Spleen (tissue), 7 donors: Measurements from ENCODE around the gene AFF4.

Experiments used
- CTCF ChIP-seq, 11 experiments: fragments of 200-600 bp in 7 of 11; fragments of 450-650 bp in 4 of 11; sonication (generic) in 4 of 11; IDR thresholded peaks in 8 of 11; conservative IDR thresholded peaks in 3 of 11; 1 replicate in 7 of 11; 2 replicates in 4 of 11; pipeline versions ENCODE4 v1.4.0 to v1.8.0; 2016 to 2021; ENCODE audit warnings: antibody characterized with exemption in 11 of 11, inconsistent platforms in 4 of 11, mild to moderate bottlenecking in 1 of 11
- POLR2A ChIP-seq, 3 donors: fragments of 450-650 bp; IDR thresholded peaks; one replicate each; pipeline ENCODE4 v1.5.1; 2017; ENCODE audit warnings: antibody characterized with exemption in 3 of 3, mild to moderate bottlenecking in 1 of 3
- POLR2AphosphoS5 ChIP-seq, 3 donors: sonication (generic); formaldehyde crosslinking; IDR thresholded peaks; one replicate each; pipeline ENCODE4 v1.5.1; 2017; ENCODE audit warnings: antibody characterized with exemption in 3 of 3
- donor health status: DM: no; HTN: no; CAD: no; lungs with moderate emphysema.
- donor health status: DM: no; HTN: no; CAD: no.
- donor health status: DM: no; HTN: no; CAD: no.

DNA sequence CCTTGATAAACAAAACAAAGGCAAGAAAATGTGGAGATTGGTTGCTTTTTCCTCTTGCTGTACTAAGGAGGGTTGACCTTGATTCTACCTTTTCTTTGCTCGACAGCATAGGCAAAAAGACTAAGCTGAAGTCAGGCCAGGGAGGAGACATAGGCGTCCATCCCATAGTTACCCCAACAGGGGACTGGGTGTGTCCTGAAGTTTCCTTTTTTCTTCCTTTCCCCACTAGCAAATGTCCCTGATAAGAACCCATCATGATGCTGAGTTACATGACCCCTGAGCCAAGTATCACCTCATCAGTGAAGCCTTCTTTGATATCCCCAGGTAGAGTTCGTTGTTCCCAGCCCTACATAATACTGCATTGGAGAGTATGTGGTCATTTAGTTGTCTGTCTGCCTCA lies 123.1 kb downstream of the AFF4 start:
- no peak for TF ChIP-seq POLR2A (IDR thresholded peaks at IDR 0.05)
- no peak for TF ChIP-seq CTCF (IDR thresholded peaks at IDR 0.05 in 8 of 11, conservative IDR thresholded peaks at IDR 0.05 in 3 of 11)
- TF ChIP-seq POLR2AphosphoS5 (IDR thresholded peaks at IDR 0.05): no peak
